Measurements from ENCODE around the gene SAFB. TPM values are rescaled to one million over a fixed set of nuclear protein-coding genes. Genes with fewer than 3 reads are reported as not detected.

The SAFB gene
- total and polyA plus RNA-seq, 2 of the 13 experiments (the other 11 are each of a cell fraction or from before 2014, with no cell fraction given) = 21.0 to 28.4 TPM

DNA sequence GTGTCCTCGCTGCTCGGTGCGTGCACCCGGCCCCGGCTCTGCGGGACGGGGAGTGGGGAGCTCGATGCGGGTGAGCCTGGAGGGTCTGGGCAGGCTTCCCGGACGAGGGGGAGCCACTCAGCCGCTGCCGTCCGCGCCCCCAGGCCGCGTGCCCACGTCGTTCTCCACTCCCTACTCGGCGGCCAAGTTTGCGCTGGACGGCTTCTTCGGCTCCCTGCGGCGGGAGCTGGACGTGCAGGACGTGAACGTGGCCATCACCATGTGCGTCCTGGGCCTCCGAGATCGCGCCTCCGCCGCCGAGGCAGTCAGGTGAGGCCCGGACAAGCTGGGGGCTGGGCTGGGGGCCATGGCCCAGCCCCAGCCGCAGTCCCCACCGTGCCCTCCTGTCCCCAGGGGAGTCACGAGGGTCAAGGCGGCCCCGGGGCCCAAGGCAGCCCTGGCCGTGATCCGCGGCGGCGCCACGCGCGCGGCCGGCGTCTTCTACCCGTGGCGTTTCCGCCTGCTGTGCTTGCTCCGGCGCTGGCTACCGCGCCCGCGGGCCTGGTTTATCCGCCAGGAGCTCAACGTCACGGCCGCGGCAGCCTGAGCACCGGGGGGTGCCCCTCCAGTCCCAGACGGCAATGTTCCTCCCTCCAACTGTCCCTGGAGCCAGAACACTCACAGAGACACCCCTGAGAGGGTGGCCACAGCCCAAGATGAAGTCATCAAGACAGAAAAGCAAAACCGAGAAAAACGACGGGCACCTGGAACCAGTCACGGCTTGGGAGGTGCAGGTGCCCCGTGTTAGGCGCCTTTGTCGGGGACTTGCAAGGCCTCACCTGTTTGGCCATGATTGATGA is 64.7 kb downstream of the SAFB start (continued):
- TF ChIP-seq, protein P1, sequence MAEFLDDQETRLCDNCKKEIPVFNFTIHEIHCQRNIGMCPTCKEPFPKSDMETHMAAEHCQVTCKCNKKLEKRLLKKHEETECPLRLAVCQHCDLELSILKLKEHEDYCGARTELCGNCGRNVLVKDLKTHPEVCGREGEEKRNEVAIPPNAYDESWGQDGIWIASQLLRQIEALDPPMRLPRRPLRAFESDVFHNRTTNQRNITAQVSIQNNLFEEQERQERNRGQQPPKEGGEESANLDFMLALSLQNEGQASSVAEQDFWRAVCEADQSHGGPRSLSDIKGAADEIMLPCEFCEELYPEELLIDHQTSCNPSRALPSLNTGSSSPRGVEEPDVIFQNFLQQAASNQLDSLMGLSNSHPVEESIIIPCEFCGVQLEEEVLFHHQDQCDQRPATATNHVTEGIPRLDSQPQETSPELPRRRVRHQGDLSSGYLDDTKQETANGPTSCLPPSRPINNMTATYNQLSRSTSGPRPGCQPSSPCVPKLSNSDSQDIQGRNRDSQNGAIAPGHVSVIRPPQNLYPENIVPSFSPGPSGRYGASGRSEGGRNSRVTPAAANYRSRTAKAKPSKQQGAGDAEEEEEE (CRISPR knock-in tag; IDR thresholded peaks at IDR 0.05; ENCODE audit: borderline replicate concordance) = no peak
- no peak for TF ChIP-seq ZFP82 (CRISPR knock-in tag; IDR thresholded peaks at IDR 0.05; ENCODE audit: borderline replicate concordance)
- peak; percentile 71; the same call in 1 of the 2 replicates for TF ChIP-seq MTA1 (CRISPR knock-in tag; IDR thresholded peaks at IDR 0.05; ENCODE audit: borderline replicate concordance)
- TF ChIP-seq ZNF484 (CRISPR knock-in tag; IDR thresholded peaks at IDR 0.05; ENCODE audit: borderline replicate concordance, low read depth) = no peak
- TF ChIP-seq, protein P2, sequence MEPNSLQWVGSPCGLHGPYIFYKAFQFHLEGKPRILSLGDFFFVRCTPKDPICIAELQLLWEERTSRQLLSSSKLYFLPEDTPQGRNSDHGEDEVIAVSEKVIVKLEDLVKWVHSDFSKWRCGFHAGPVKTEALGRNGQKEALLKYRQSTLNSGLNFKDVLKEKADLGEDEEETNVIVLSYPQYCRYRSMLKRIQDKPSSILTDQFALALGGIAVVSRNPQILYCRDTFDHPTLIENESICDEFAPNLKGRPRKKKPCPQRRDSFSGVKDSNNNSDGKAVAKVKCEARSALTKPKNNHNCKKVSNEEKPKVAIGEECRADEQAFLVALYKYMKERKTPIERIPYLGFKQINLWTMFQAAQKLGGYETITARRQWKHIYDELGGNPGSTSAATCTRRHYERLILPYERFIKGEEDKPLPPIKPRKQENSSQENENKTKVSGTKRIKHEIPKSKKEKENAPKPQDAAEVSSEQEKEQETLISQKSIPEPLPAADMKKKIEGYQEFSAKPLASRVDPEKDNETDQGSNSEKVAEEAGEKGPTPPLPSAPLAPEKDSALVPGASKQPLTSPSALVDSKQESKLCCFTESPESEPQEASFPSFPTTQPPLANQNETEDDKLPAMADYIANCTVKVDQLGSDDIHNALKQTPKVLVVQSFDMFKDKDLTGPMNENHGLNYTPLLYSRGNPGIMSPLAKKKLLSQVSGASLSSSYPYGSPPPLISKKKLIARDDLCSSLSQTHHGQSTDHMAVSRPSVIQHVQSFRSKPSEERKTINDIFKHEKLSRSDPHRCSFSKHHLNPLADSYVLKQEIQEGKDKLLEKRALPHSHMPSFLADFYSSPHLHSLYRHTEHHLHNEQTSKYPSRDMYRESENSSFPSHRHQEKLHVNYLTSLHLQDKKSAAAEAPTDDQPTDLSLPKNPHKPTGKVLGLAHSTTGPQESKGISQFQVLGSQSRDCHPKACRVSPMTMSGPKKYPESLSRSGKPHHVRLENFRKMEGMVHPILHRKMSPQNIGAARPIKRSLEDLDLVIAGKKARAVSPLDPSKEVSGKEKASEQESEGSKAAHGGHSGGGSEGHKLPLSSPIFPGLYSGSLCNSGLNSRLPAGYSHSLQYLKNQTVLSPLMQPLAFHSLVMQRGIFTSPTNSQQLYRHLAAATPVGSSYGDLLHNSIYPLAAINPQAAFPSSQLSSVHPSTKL (CRISPR knock-in tag; IDR thresholded peaks at IDR 0.05) = no peak
- no peak for TF ChIP-seq ZNF660 (CRISPR knock-in tag; IDR thresholded peaks at IDR 0.05; ENCODE audit: borderline replicate concordance, low read depth)
- TF ChIP-seq ZNF546 (CRISPR knock-in tag; conservative IDR thresholded peaks at IDR 0.05) = no peak
- TF ChIP-seq, protein P3, sequence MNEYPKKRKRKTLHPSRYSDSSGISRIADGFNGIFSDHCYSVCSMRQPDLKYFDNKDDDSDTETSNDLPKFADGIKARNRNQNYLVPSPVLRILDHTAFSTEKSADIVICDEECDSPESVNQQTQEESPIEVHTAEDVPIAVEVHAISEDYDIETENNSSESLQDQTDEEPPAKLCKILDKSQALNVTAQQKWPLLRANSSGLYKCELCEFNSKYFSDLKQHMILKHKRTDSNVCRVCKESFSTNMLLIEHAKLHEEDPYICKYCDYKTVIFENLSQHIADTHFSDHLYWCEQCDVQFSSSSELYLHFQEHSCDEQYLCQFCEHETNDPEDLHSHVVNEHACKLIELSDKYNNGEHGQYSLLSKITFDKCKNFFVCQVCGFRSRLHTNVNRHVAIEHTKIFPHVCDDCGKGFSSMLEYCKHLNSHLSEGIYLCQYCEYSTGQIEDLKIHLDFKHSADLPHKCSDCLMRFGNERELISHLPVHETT (CRISPR knock-in tag; conservative IDR thresholded peaks at IDR 0.05) = no peak
- no peak for TF ChIP-seq PAX8 (CRISPR knock-in tag; IDR thresholded peaks at IDR 0.05; ENCODE audit: borderline replicate concordance)
- TF ChIP-seq ZNF180 (CRISPR knock-in tag; IDR thresholded peaks at IDR 0.05; ENCODE audit: borderline replicate concordance, low read depth) = no peak
- TF ChIP-seq, protein P4, sequence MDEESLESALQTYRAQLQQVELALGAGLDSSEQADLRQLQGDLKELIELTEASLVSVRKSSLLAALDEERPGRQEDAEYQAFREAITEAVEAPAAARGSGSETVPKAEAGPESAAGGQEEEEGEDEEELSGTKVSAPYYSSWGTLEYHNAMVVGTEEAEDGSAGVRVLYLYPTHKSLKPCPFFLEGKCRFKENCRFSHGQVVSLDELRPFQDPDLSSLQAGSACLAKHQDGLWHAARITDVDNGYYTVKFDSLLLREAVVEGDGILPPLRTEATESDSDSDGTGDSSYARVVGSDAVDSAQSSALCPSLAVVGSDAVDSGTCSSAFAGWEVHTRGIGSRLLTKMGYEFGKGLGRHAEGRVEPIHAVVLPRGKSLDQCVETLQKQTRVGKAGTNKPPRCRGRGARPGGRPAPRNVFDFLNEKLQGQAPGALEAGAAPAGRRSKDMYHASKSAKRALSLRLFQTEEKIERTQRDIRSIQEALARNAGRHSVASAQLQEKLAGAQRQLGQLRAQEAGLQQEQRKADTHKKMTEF (CRISPR knock-in tag; IDR thresholded peaks at IDR 0.05) = 0 out of 2 replicates have a peak, but pooled peaks have one; percentile 3
- no peak for TF ChIP-seq RBM22 (optimal IDR thresholded peaks at IDR 0.05; ENCODE audit: low read length)
- TF ChIP-seq, protein P5, sequence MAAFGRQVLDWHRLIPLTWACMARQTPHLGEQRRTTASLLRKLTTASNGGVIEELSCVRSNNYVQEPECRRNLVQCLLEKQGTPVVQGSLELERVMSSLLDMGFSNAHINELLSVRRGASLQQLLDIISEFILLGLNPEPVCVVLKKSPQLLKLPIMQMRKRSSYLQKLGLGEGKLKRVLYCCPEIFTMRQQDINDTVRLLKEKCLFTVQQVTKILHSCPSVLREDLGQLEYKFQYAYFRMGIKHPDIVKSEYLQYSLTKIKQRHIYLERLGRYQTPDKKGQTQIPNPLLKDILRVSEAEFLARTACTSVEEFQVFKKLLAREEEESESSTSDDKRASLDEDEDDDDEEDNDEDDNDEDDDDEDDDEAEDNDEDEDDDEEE (CRISPR knock-in tag; IDR thresholded peaks at IDR 0.05) = no peak
- TF ChIP-seq, protein P6, sequence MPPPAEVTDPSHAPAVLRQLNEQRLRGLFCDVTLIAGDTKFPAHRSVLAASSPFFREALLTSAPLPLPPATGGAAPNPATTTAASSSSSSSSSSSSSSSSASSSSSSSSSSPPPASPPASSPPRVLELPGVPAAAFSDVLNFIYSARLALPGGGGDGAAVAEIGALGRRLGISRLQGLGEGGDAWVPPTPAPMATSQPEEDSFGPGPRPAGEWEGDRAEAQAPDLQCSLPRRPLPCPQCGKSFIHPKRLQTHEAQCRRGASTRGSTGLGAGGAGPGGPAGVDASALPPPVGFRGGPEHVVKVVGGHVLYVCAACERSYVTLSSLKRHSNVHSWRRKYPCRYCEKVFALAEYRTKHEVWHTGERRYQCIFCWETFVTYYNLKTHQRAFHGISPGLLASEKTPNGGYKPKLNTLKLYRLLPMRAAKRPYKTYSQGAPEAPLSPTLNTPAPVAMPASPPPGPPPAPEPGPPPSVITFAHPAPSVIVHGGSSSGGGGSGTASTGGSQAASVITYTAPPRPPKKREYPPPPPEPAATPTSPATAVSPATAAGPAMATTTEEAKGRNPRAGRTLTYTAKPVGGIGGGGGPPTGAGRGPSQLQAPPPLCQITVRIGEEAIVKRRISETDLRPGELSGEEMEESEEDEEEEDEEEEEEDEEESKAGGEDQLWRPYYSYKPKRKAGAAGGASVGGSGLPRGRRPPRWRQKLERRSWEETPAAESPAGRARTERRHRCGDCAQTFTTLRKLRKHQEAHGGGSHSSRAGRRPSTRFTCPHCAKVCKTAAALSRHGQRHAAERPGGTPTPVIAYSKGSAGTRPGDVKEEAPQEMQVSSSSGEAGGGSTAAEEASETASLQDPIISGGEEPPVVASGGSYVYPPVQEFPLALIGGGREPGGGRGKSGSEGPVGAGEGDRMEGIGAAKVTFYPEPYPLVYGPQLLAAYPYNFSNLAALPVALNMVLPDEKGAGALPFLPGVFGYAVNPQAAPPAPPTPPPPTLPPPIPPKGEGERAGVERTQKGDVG (CRISPR knock-in tag; IDR thresholded peaks at IDR 0.05; ENCODE audit: borderline replicate concordance) = peak; percentile 64; the same call in 1 of the 2 replicates
